Activated B cell treated with CpG ODN at 0.5 μM for 24 hours (primary cell): ENCODE data around the gene GXYLT1. TPM values are rescaled to one million over a fixed set of nuclear protein-coding genes. Genes with fewer than 3 reads are reported as not detected.

Experiments used
- ATAC-seq: fragments of 200-7000 bp; cut with Tn5 transposase; one replicate; pipeline ENCODE4 v1.10.0; 2021; ENCODE audit warnings: low read depth, mild to moderate bottlenecking, moderate library complexity
- CTCF ChIA-PET: fragments of 350-600 bp; sonication (Branson Sonifier 250); formaldehyde crosslinking; loops from one replicate; lab custom pipeline; 2021; ENCODE audit warnings: antibody characterized with exemption; lab: Charles Lee
- POLR2A ChIA-PET: fragments of 350-600 bp; sonication (Branson Sonifier 250); formaldehyde crosslinking; loops from one replicate; lab custom pipeline; 2021; ENCODE audit warnings: antibody characterized with exemption; lab: Charles Lee
- DNase-seq: peaks from one replicate; pipeline ENCODE4 v3.0.0; 2022
- H3K27ac Mint-ChIP-seq: one replicate; pipeline ENCODE4 v1.8.0; 2020; ENCODE audit warnings: mixed read lengths
- H3K27me3 Mint-ChIP-seq: one replicate; pipeline ENCODE4 v1.8.0; 2021; ENCODE audit warnings: mixed read lengths
- H3K36me3 Mint-ChIP-seq: one replicate; pipeline ENCODE4 v1.8.0; 2021; ENCODE audit warnings: low read depth, mixed read lengths
- H3K4me1 Mint-ChIP-seq: one replicate; pipeline ENCODE4 v1.8.0; 2021; ENCODE audit warnings: mixed read lengths
- H3K4me3 Mint-ChIP-seq: one replicate; pipeline ENCODE4 v1.8.0; 2020; ENCODE audit warnings: mild to moderate bottlenecking, mixed read lengths
- H3K9me3 Mint-ChIP-seq: one replicate; pipeline ENCODE4 v1.8.0; 2020; ENCODE audit warnings: mixed read lengths
- CTCF ChIP-seq: fragments of 200-600 bp; IDR thresholded peaks from one replicate; pipeline ENCODE4 v1.8.0; 2022; ENCODE audit warnings: antibody characterized with exemption, mild to moderate bottlenecking
- intact Hi-C: fragments of 100-400 bp; cut with micrococcal nuclease; formaldehyde crosslinking; loops from one replicate; pipeline ENCODE4 v1.15.1; 2024
- total RNA-seq: library from RNA; stranded (reverse); gene quantifications from 2 replicates; pipeline ENCODE4 v1.2.3, GENCODE V29; 2022

GXYLT1 gene
- total RNA-seq, 1 donor from 2014 or later: 7.9 TPM

- H3K27me3 Mint-ChIP-seq: no peaks in the 10 kb centered on the region
- peaks cover 24% of the 10 kb centered on the region for H3K36me3 Mint-ChIP-seq
- intact Hi-C loops: loop anchor here (1.0 to 2.0 kb wide), 2 partner anchors 736 to 827 kb away; no protein-coding TSS in a partner anchor
- H3K4me1 Mint-ChIP-seq: peaks cover 5% of the 10 kb centered on the region
- no peaks in the 10 kb centered on the region for H3K9me3 Mint-ChIP-seq
- POLR2A ChIA-PET: interaction anchor here (0.6 kb wide), 1 partner anchor 1153 kb away, joined by 11 read pairs; no protein-coding TSS in a partner anchor
- ATAC-seq (no peak), DNase-seq (no peak)
- no peak overlapping the region for H3K4me3 Mint-ChIP-seq
- TF ChIP-seq CTCF: no peak
- CTCF ChIA-PET: interaction anchor here (0.6 to 1.3 kb wide), 2 partner anchors 80 to 827 kb away, joined by 3 to 6 read pairs; no protein-coding TSS in a partner anchor
- H3K27ac Mint-ChIP-seq: no peak overlapping the region
Measured at GRCh38 chr12:42104784-42105183, 39.9 kb downstream of the GXYLT1 start.

GRCh38 chr12:42104087-42104486 is 40.6 kb downstream of the GXYLT1 start:
- no peak for DNase-seq
- Mint-ChIP-seq H3K27me3 (no peaks in the 10 kb centered on the region), H3K4me1 (peaks cover 6% of the 10 kb centered on the region), H3K27ac (no peak overlapping the region), H3K4me3 (no peak overlapping the region), H3K36me3 (peaks cover 21% of the 10 kb centered on the region), H3K9me3 (no peaks in the 10 kb centered on the region)
- intact Hi-C loops: loop anchor here (1.0 to 2.0 kb wide), 2 partner anchors 735 to 827 kb away; no protein-coding TSS in a partner anchor
- no peak for TF ChIP-seq CTCF
- no peak for ATAC-seq
- CTCF ChIA-PET: interaction anchor here (0.5 to 1.3 kb wide), 3 partner anchors 79 to 827 kb away, joined by 3 to 6 read pairs (median 3); no protein-coding TSS in a partner anchor
- POLR2A ChIA-PET: no interaction called here

- POLR2A ChIA-PET: no interaction called here
- DNase-seq (no peak), ATAC-seq (no peak)
- CTCF ChIA-PET: no interaction called here
- Mint-ChIP-seq H3K4me3 (no peak overlapping the region), H3K36me3 (peaks cover 15% of the 10 kb centered on the region), H3K9me3 (no peaks in the 10 kb centered on the region), H3K4me1 (peaks cover 13% of the 10 kb centered on the region), H3K27ac (no peak overlapping the region), H3K27me3 (no peaks in the 10 kb centered on the region)
- intact Hi-C loops: no loop called here
- no peak for TF ChIP-seq CTCF
Measured at GRCh38 chr12:42103155-42103554, 41.5 kb downstream of the GXYLT1 start.

- ChIA-PET POLR2A (no interaction called here), CTCF (no interaction called here)
- intact Hi-C loops: no loop called here
- Mint-ChIP-seq H3K27me3 (no peaks in the 10 kb centered on the region), H3K4me1 (peaks cover 17% of the 10 kb centered on the region), H3K4me3 (no peak overlapping the region), H3K27ac (no peak overlapping the region), H3K36me3 (peaks cover 16% of the 10 kb centered on the region), H3K9me3 (no peaks in the 10 kb centered on the region)
- ATAC-seq (no peak), DNase-seq (no peak)
- no peak for TF ChIP-seq CTCF
Measured at GRCh38 chr12:42102720-42103119, 42.0 kb downstream of the GXYLT1 start.

GRCh38 chr12:42099433-42099832 is 45.2 kb downstream of the GXYLT1 start:
- no peaks in the 10 kb centered on the region for H3K27me3 Mint-ChIP-seq
- POLR2A ChIA-PET: no interaction called here
- no peak overlapping the region for H3K27ac Mint-ChIP-seq
- H3K36me3 Mint-ChIP-seq: peaks cover 29% of the 10 kb centered on the region
- CTCF ChIA-PET: no interaction called here
- intact Hi-C loops: loop anchor here (2.0 to 5.0 kb wide), 2 partner anchors 45 to 138 kb away; partner anchors contain the start of genes GXYLT1 and YAF2
- DNase-seq: no peak
- H3K4me1 Mint-ChIP-seq: peaks cover 34% of the 10 kb centered on the region
- no peak for ATAC-seq
- H3K4me3 Mint-ChIP-seq: no peak overlapping the region
- TF ChIP-seq CTCF: no peak
- no peaks in the 10 kb centered on the region for H3K9me3 Mint-ChIP-seq
